HCT116 (cell line): ENCODE measurements around the gene SPAG5.

ENCODE experiments used
- CTCF ChIP-seq, 3 experiments: fragments of 200-600 bp in 1 of 3; sonication (generic) in 1 of 3; IDR thresholded peaks in 2 of 3; conservative IDR thresholded peaks in 1 of 3; 2 replicates each; pipeline ENCODE4 v1.5.1; 2012 to 2017; ENCODE audit warnings: low read depth in 2 of 3, low read length in 2 of 3, antibody characterized with exemption in 1 of 3, borderline replicate concordance in 1 of 3, control low read depth in 1 of 3, mild to moderate bottlenecking in 1 of 3, mixed read lengths in 1 of 3, mixed run types in 1 of 3, moderate library complexity in 1 of 3; ENCODE audit not compliant: insufficient read depth in 1 of 3
- EGR1 ChIP-seq: IDR thresholded peaks from 2 replicates; pipeline ENCODE4 v1.6.1; 2012; ENCODE audit warnings: low read depth
- ELF1 ChIP-seq: IDR thresholded peaks from 2 replicates; pipeline ENCODE4 v1.6.1; 2012; ENCODE audit warnings: low read depth, borderline replicate concordance
- EZH2 ChIP-seq: fragments of 200-600 bp; sonication (generic); IDR thresholded peaks from 2 replicates; pipeline ENCODE4 v1.6.1; 2017; ENCODE audit warnings: antibody characterized with exemption, mixed run types
- EZH2phosphoT487 ChIP-seq: fragments of 200-600 bp; IDR thresholded peaks from 2 replicates; pipeline ENCODE4 v1.6.1; 2018; ENCODE audit warnings: antibody characterized with exemption, borderline replicate concordance
- POLR2A ChIP-seq: IDR thresholded peaks from 2 replicates; pipeline ENCODE4 v1.7.0; 2011; ENCODE audit warnings: borderline replicate concordance; ENCODE audit not compliant: insufficient read depth, insufficient read length; ENCODE audit errors: extremely low read depth
- POLR2AphosphoS5 ChIP-seq: IDR thresholded peaks from 2 replicates; pipeline ENCODE4 v1.6.1; 2011; ENCODE audit warnings: mild to moderate bottlenecking, low read depth, low read length, moderate library complexity
- RAD21 ChIP-seq: IDR thresholded peaks from 2 replicates; pipeline ENCODE4 v1.6.1; 2012; ENCODE audit warnings: low read depth, mild to moderate bottlenecking
- TCF7L2 ChIP-seq: IDR thresholded peaks from 2 replicates; pipeline ENCODE4 v1.7.0; 2011; ENCODE audit warnings: borderline replicate concordance, inconsistent platforms; ENCODE audit not compliant: insufficient read depth, insufficient read length; ENCODE audit errors: extremely low read depth
- YY1 ChIP-seq: IDR thresholded peaks from 2 replicates; pipeline ENCODE4 v1.6.1; 2011; ENCODE audit warnings: low read length, low read depth, moderate library complexity, mild to moderate bottlenecking; ENCODE audit not compliant: insufficient replicate concordance; ENCODE audit errors: extremely low read depth
- ZNF274 ChIP-seq: fragments of 200-500 bp; sonication (Bioruptor generic); IDR thresholded peaks from 2 replicates; pipeline ENCODE4 v1.6.1; 2014; ENCODE audit warnings: mild to moderate bottlenecking, low read depth, low read length, inconsistent platforms
- TF ChIP-seq, protein P1 (sequence below): IDR thresholded peaks from 2 replicates; pipeline ENCODE4 v1.6.1; 2011; ENCODE audit warnings: mild to moderate bottlenecking, low read length, moderate library complexity; ENCODE audit not compliant: insufficient replicate concordance; ENCODE audit errors: extremely low read depth

DNA sequence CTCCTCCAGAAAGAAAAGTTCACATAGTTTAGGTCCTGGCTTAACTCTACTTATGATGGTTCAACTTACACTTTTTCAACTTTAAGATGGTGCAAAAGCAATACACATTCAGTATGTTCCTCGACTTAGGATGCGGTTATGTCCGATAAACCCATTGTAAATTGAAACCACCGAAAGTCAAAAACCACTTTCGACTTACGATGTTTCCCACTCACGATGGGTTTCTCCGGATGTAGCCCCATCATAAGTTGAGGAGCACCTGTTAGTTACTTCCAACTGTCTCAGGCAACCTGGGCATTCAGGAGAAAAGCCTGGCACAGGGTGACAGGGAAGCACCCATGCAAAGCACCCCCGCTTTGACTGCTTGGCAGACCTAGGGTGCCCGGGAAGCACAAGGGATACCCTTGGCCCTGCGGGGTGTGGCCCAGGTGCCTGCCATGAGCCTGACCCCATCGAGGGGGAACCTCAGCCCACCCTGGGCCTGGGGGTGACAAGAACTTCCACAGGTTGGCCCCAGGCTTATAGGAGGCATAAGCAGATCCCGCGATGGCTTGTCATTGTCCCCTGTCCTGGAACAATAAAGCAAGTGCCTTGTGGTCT is 60.4 kb downstream of the SPAG5 start:
- TF ChIP-seq EZH2 (no peak), CTCF (IDR thresholded peaks at IDR 0.05 in 2 of 3, conservative IDR thresholded peaks at IDR 0.05 in 1 of 3; ENCODE audit: borderline replicate concordance in 1 of 3, insufficient read depth in 1 of 3, low read depth in 2 of 3, low read length in 2 of 3) (no peak), POLR2AphosphoS5 (no peak), POLR2A (no peak), TCF7L2 (no peak), RAD21 (no peak), ELF1 (no peak), YY1 (no peak), EGR1 (no peak), EZH2phosphoT487 (no peak), ZNF274 (no peak)
- TF ChIP-seq, protein P1, sequence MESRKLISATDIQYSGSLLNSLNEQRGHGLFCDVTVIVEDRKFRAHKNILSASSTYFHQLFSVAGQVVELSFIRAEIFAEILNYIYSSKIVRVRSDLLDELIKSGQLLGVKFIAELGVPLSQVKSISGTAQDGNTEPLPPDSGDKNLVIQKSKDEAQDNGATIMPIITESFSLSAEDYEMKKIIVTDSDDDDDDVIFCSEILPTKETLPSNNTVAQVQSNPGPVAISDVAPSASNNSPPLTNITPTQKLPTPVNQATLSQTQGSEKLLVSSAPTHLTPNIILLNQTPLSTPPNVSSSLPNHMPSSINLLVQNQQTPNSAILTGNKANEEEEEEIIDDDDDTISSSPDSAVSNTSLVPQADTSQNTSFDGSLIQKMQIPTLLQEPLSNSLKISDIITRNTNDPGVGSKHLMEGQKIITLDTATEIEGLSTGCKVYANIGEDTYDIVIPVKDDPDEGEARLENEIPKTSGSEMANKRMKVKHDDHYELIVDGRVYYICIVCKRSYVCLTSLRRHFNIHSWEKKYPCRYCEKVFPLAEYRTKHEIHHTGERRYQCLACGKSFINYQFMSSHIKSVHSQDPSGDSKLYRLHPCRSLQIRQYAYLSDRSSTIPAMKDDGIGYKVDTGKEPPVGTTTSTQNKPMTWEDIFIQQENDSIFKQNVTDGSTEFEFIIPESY = no peak
